ENCODE results near the gene RYR3.

RYR3 gene

DNA sequence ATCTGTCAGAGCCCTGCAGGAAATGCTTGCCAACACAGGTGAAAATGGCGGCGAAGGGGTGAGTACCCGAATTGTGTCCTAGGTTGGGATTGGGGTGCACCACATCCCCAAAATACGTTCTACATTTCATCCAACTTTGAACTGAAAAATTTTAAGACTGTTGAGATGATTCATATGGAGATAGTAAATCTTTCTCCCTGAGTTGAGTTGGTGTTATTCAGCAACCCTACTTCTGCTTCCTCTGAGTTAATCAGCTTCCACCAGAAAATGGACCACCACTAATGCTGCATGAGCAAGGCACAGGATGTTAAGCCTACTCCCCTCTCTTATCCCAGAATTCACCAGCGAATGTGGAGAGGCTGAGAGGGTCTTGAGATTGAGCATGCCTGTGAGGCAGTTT, 192.9 kb downstream of the RYR3 start:
- no peak for DNase-seq (ENCODE audit: low read depth in 4 of 4, low spot score in 1 of 4)

DNA sequence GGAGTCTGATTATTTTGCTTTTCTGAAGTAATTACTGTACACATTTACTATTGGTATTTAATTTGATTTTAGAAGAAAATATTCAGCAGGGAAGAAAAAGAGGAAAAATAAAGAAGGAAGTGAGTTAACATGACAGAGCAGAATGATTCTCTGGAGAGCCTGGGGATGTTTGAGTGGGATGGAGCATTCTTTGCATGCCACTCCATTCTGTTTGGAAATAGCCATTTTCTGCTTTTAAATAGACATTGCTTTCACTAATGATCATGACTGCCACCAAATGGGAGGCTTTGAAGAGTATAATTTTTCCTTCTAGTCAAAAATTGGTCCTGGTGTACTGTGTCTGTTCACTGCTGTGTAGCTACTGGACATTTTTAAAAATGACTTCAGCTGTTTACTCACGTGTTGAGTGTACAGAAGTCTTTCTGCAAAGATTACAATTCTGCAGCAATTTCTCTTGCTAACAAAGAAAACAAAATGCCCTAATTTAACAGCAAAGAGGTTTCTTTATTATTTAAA, 196.1 kb downstream of the RYR3 start:
- DNase-seq (ENCODE audit: low read depth in 4 of 4, low spot score in 1 of 4) = no peak

DNA sequence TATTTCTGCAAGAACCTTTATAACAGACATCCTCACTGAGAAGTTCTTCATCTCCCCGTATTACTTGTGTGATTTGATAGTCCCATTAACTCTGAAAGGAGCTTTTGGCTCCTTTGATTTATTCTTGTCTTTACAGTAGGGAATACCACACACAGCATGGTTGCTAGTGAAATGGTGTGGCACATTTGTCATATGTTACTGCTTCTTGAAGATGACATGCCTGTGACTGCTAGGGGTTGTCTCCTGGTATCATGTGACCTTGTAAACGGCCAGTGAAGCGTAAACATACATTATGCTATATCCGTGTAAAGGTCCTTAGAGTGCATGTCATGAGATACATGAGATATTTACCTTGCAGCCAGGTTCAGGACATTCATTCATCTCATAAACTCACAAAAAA, 197.9 kb downstream of the RYR3 start:
- no peak for DNase-seq (ENCODE audit: low read depth in 4 of 4, low spot score in 1 of 4)

DNA sequence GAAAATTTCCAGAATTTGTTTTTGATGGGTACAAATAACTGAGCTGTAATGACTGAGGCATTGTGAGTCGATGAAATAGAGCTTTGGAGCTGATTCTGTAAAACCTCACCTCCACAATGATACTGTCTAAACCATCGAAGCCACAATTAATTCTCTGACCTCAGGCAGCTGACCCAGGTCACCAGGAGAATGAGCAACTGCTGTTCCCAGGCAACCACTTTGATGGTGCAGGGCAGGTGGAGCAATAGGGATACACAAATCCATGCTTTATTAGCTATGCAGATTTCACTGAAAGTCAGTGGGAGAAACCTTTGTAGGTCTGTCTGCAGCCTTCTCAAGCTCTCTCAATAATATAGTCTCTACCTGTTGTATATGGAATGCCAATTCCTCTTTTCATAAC, 204.4 kb downstream of the RYR3 start:
- no peak for DNase-seq (ENCODE audit: low read depth in 4 of 4, low spot score in 1 of 4)

DNA sequence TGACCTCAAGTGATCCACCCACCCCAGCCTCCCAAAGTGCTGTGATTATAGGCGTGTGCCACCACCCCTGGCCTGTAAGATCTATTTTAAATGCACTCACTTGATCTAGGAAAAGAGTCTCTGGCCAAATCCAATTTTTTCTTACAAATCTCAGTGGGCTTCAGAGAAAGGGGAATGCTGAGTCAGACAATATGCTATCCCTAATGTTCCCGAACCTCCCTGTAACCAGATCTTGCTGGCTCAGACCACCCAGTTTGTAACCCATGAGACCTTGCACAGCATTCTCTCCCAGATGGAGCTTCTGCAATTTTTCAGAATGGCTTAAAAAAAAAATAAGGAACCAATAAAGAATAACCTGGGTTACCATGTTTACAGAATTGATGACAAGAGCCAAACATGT, 205.8 kb downstream of the RYR3 start:
- no peak for DNase-seq (ENCODE audit: low read depth in 4 of 4, low spot score in 1 of 4)

DNA sequence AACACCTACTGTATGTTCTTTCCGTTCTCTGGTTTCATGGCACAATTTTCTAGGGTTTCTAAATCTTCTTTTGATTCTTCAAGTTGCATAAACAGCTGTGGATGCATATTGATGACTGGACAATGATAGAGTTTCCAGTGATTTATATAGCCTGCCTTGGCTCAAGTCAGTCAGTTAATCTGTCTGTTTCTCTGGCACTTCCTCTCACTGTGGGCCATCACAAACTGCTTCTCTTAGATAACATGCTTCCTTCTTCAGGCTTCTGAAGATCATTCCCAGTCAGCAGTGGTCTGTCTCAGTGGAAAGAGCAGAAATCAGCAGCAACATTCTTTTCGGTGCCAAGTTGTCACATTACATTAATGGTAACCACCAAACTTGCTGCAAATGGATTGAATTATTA, 207.2 kb downstream of the RYR3 start:
- no peak for DNase-seq (ENCODE audit: low read depth in 4 of 4, low spot score in 1 of 4)

DNA sequence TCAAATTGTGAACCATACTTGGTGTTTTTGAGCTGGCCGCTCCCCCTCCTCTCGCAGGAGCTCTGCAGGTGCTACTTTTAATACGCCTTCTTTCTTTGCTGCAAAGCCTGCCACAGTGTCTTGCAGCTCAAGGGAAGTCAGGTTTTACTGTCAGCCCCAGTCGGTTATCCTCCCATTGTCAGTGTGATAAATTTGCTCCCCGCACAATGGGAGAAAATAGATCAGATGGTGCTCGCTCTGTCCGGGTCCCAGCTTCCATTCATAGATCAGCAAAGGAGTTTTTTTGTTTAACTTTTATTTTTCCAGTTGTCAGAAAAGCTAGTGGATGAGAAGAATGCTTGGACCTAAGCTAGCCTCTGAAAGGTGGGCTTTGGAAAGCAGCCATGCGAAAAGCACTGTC, 207.7 kb downstream of the RYR3 start:
- no peak for DNase-seq (ENCODE audit: low read depth in 4 of 4, low spot score in 1 of 4)

DNA sequence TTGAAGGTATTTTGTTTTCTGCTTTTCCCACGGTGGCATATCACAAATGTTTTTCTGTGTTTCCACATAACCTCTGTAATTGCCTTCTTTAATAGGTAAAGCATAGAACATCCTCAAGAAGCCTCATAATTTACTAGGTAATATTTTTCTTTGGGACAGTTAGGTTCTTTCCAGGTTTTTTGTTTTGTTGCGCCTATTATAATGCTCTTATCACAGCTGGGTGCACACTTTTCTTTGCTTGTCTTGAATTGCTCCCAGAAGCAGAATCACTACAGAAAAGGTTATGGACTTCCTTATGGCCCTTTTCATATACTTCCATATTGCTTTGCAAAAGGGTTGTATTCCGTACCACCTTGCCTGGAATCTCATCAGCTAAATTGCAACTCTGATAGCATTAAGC, 213.5 kb downstream of the RYR3 start:
- no peak for DNase-seq (ENCODE audit: low read depth in 4 of 4, low spot score in 1 of 4)

DNA sequence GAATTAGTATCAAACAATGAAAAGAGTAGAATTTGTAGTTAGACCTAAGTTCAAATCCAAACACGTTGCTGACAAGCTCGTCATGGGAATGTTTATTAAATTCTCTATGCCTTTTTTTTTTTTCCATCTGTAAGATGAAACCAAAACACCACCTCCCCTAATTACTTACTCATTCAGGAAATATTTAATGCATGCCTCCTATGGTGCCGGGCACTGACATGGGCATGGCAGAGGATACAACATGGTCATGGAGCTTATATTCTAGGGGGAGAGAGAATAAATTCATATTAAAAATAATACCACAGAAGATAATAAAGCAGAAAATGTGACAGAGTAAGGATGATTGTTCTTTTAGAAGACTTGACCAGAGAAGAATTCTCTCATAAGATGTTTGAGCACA, 215.8 kb downstream of the RYR3 start:
- no peak for DNase-seq (ENCODE audit: low read depth in 4 of 4, low spot score in 1 of 4)

DNA sequence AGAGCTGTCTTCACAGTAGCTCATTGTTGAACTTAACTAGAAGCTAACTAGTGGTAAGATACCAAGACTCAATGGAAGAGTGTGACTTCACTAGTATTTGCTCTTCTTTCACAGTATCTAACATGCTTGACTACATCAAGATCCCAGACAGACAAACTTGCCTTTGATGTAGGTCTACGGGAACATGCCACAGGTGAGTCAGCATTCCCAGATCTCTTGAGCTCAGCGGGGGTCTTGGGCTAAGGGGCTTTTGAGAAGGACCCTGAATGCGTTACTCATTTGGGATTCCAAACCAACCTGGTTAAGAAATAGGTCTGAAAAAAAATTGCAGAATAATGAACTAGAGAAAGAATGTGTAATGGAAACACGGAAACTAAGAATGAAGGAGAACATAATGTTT, 222.4 kb downstream of the RYR3 start:
- DNase-seq (ENCODE audit: low read depth in 4 of 4, low spot score in 1 of 4) = no peak

DNA sequence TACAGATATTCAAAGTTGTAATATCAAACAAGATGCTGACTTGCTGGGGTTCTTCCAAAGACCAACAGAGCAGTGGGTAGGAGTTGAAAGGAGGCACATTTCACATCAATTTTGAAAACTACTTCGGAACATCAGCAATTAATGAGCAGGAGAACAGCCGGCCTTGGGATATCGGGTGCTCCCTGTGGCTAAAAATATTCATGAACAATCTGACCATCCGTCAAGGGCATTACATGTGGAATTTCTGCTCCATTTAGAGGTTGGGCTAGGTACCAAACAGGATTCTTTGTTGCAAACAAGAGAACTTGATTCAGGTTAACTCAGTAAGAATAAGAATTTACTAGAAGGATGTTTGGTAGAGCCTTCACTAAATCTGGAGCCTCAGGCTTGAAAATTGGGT, 223.9 kb downstream of the RYR3 start:
- no peak for DNase-seq (ENCODE audit: low read depth in 4 of 4, low spot score in 1 of 4)

DNA sequence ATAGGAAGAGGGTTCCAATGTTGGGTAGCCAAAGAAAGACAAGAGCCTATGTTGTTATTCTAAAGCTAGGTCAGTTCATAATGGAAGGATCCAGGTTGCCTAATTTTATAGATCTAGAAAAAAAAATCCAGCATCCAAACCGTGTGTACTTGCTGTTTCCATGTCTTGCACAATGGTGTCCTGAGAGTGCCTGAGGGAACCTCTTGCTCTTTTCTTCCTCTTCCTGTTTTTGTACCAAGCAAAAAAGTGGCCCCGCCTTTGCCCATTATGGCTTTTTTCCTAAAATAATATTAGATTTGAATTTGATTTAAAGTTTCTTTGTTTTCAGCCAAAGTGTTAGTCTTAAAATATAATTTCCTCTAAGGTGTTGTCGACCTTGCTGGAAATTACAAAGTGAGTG, 224.4 kb downstream of the RYR3 start:
- no peak for DNase-seq (ENCODE audit: low read depth in 4 of 4, low spot score in 1 of 4)

DNA sequence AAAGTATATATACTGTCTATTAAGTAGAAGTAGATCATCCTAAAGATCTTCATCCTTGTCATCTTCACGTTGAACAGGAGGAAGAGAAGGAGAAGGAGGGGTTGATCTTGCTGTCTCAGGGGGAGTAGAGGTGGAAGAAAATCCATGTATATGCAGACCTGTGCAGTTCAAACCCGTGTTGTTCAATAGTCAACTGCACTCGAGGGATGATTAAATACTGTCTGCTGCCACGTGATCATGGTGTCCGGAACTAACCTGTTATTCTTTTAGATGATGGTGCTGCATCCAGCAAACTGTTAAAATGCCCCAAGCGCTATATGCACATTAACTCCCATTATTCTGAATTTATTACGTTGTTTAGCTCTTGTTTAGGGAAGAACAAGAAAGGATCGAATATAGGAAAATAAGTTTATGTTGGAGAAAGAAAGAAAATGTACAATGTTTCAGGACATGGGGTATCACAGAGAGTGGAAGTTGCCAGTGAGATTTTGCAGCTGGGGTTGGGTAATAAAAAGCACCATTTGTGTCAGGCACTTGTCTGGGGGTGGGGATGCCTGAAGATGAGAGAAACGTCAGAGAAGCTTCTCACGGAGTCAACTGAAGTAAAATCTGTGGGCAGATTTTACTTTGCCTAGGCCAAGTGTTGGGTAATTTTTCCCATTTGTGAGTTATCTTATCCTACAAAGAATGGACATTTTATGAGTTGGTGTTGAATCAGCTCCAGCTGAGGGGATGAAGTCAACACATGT, 229.2 kb downstream of the RYR3 start:
- no peak for DNase-seq (ENCODE audit: low read depth in 4 of 4, low spot score in 1 of 4)

DNA sequence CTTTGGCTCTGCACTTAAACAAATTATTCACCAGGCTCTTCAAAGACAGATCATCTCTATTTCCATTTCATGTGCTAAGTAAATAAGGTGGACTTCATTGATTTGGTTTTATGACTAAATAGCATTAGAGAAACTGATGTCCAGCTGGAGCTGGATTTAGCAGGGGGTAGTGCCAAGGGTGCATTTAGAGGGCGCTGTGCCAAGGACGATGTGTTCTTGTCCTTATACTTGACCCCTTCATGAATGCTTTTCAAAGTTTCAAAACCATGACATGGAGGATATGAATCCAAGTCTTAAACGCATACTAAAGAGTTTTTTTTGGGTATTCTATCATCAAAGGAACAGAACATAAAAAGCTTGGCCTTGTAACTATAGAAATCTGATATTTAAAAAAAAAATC, 233.2 kb downstream of the RYR3 start:
- no peak for DNase-seq (ENCODE audit: low read depth in 4 of 4, low spot score in 1 of 4)

DNA sequence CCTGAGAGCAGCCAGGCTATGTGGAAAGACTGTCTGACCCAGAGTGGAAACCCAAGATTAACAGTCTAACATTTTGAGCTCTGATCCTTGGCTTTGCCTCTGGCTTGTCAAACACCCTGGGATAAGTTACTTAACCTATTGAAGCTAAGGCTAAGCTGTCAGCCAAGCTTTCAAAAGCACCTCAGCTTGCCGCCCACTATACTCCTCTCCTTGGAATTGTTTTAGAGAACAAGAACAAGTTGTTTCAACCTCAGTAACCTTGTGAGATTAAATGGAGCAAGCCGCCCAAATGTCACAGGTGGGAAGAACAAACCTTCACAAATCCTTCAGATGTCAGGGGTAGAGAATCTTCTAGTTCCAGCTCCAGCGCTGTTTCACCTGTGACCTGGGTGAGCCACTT, 235.1 kb downstream of the RYR3 start:
- DNase-seq (ENCODE audit: low read depth in 4 of 4, low spot score in 1 of 4) = no peak

DNA sequence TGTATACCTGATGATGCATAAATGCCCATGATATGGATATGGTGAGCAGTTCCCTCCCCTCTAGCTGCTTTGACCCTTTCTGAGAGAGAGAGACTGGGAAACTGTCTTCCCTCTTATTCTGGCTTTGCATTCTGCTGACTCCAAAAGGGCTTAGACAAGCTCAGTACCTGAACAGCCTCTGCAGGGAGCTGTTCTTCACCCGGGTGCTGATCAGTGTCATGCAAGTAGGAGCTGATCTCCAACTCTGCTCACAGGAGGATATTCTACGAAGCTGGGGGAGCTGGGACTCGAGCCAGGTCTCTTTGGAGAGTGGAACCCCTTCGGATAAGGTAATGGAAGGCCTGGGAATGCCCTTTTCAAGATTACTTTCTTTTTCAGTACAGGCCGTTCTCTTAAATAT, 237.1 kb downstream of the RYR3 start:
- no peak for DNase-seq (ENCODE audit: low read depth in 4 of 4, low spot score in 1 of 4)

DNA sequence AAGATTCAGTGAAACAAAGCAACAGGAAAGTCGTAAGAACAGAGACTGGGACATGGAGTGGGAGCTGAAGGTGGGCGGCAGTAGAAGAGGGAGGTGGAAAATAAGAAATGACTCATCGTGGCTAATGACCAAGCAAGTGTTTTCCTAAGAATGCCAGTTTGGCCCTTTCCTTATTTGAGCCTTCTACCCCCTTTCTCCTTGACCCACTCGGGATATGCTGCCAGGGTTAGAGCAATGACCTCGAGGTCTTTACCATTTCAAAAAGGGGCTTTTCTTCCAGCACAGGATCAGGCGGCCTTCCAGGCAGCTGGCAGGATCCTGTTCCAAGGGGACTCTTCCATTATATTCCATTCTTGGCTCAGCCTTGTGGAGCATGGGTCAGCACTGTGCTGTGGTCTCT, 241.1 kb downstream of the RYR3 start:
- no peak for DNase-seq (ENCODE audit: low read depth in 4 of 4, low spot score in 1 of 4)

DNA sequence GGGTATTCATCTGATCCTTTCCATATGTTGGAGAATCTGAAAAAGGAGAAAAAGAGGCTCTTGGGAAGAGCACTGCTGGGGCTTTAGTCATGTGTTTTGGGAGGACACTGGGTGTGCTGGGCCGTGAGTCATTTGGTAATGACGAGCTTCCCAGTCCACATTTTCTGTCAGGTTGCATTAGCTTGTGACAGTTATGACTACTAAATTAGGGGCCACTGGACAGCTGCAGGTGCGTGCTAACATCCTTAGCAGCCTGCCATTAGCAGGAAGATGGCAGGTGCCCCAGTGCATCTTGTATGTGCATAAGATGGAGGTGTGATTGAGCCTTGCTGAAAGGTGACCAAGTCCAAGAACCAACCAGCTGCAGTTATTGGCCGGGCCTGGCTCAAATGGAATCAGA, 242.4 kb downstream of the RYR3 start:
- DNase-seq (ENCODE audit: low read depth in 4 of 4, low spot score in 1 of 4) = no peak

DNA sequence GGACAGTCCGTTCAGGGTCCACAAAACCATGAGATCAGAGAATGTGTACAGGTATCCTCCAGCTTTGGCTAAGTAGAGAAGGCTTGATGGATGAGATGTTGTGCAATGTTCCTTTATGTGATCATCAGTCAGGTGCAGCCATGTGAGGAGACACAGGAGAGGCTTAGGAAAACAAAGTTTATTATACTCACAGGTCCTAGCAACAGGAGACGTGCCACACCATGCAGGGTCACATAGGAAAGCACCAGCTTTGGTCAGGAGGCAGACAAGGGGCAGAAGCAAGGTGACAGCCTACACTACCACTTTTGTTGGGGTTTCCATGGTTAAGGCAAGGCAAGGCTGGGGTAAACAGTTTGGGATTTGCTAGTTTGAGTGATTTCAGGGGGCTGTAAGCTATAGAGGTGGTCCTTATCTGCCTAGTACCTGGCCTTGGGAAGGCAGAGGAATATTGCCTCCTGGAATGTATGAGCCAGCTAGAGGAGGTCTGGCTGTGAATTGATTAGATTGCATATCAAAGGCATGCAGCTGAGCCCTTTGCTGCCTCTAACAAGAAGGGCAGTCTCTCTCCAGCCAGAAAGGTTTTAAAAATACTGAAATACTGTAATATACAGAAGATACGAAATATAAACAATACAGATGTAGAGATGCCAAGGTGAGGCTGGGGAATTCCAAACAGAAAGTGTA, 248.6 kb downstream of the RYR3 start:
- no peak for DNase-seq (ENCODE audit: low read depth in 4 of 4, low spot score in 1 of 4)

DNA sequence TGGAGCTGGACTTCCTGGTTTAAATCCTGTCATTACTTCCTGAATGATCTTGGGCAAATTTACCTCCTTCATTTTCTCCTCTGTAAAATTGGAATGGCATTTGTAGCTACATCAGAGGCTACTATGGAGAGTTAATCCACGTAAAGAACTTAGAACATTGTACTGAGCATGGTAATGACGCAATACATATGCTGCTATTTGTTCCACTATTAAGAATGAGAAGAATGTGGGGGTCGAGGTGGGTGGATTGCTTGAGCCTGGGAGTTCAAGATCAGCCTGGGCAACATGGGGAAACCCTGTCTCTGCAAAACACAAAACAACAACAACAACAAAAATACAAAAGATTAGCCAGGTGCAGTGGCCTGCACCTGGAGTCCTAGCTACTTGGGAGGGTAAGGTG, 250.6 kb downstream of the RYR3 start:
- no peak for DNase-seq (ENCODE audit: low read depth in 4 of 4, low spot score in 1 of 4)

DNA sequence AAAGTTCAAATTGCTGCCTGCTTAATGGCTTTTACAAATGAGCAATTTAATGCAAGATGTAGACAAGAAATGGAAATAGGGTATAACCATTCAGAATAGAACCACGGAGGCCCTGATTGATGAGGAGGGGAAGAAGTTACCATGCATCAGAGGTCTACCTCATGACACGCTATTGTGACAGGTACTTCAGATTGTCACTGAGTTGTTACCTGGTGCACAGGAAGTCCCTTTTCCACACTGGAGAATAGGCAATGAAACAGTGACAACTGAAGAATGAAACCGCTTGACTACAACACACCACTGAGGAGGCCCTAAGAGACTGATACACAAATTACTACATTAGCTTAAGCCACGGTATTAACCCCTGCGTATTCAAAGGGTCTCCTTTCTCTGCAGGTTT, 251.2 kb downstream of the RYR3 start:
- DNase-seq (ENCODE audit: low read depth in 4 of 4, low spot score in 1 of 4) = no peak

DNA sequence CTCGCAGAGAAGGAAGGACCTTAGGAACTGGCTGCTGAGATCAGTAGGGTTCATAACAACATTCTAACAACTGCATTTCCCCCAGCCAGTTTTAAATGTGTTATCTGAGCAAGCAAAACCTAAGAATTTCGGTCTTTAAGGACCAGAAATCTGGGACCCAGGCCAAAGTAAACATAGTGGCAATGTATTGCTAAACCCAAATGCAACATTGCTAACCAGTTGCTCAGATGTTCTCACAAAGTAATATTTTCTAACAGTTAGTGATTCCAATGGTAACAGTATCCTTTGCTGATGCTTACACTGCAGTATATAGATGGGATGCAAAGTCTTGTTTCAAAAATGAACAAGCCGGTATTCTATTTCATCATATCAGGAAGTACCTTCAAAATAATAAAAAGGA, 254.3 kb downstream of the RYR3 start:
- DNase-seq (ENCODE audit: low read depth in 4 of 4, low spot score in 1 of 4) = no peak

DNA sequence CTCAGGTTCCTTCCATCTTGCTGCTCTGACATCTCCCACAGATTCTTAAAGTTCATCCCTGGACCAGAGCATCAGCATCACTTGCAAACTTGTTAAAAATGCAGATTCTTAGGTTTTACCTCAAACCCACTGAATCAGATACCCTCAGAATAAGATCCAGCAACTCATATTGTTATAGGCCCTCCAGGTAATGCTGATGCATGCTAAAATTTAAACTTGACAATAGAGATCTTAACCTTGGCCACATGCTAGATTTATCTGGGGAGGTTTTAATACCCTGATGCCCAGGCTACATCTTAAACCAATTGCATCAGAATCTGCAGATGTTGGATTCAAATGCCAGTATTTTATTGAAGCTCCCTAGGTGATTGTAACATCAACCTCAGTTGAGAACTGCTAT, 256.9 kb downstream of the RYR3 start:
- DNase-seq (ENCODE audit: low read depth in 4 of 4, low spot score in 1 of 4) = no peak

Data from stimulated activated CD4-positive, alpha-beta T cell treated with anti-CD3 and anti-CD28 coated beads, Interleukin-1b, Interleukin-23, amount 100 ng/mL, for 24 hours (primary cell).